Mesothelial cell of epicardium (in vitro differentiated cells): ENCODE measurements around the gene GADD45A. TPM values are rescaled to one million over a fixed set of nuclear protein-coding genes. Genes with fewer than 3 reads are reported as not detected.

Source experiments
- DNase-seq, 2 experiments: peaks; one replicate each; pipeline ENCODE4 v3.0.0; 2021; ENCODE audit warnings: low spot score in 2 of 2; ENCODE audit not compliant: unreplicated experiment in 2 of 2
- H3K27ac Mint-ChIP-seq: 2 replicates; pipeline ENCODE4 v1.8.0; 2021; ENCODE audit warnings: mixed read lengths
- H3K27me3 Mint-ChIP-seq: 2 replicates; pipeline ENCODE4 v1.8.0; 2021; ENCODE audit warnings: low read depth, mixed read lengths
- H3K36me3 Mint-ChIP-seq: 2 replicates; pipeline ENCODE4 v1.8.0; 2021; ENCODE audit warnings: mixed read lengths
- H3K4me1 Mint-ChIP-seq: 2 replicates; pipeline ENCODE4 v1.8.0; 2021; ENCODE audit warnings: mixed read lengths
- H3K4me3 Mint-ChIP-seq: 2 replicates; pipeline ENCODE4 v1.8.0; 2021; ENCODE audit warnings: mild to moderate bottlenecking, moderate library complexity, mixed read lengths
- H3K9me3 Mint-ChIP-seq: 2 replicates; pipeline ENCODE4 v1.8.0; 2021; ENCODE audit warnings: mixed read lengths
- total RNA-seq: library from RNA; stranded (reverse); gene quantifications from 3 replicates; pipeline ENCODE4 v1.2.1, GENCODE V29; 2021
- TF ChIP-seq, protein P1 (sequence below): fragments of 200-600 bp; sonication (generic); IDR thresholded peaks from one replicate; pipeline ENCODE4 v1.5.0; 2021; ENCODE audit warnings: antibody characterized with exemption; ENCODE audit not compliant: unreplicated experiment

The GADD45A gene, protein sequence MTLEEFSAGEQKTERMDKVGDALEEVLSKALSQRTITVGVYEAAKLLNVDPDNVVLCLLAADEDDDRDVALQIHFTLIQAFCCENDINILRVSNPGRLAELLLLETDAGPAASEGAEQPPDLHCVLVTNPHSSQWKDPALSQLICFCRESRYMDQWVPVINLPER
- 74.2 to 80.2 TPM (median 77.7 TPM) in 3 replicates for total RNA-seq

DNA sequence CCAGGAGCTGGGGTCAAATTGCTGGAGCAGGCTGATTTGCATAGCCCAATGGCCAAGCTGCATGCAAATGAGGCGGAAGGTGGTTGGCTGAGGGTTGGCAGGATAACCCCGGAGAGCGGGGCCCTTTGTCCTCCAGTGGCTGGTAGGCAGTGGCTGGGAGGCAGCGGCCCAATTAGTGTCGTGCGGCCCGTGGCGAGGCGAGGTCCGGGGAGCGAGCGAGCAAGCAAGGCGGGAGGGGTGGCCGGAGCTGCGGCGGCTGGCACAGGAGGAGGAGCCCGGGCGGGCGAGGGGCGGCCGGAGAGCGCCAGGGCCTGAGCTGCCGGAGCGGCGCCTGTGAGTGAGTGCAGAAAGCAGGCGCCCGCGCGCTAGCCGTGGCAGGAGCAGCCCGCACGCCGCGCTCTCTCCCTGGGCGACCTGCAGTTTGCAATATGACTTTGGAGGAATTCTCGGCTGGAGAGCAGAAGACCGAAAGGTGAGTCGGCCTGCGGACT is at the start of gene GADD45A:
TSS of gene GADD45A (plus strand) at position 135 of the 491 bp plus-strand sequence. CDS start at position 429, 294 bp downstream.
- peaks cover 49% of the 10 kb centered on the region for H3K4me1 Mint-ChIP-seq
- peaks cover 16% of the 10 kb centered on the region for H3K36me3 Mint-ChIP-seq
- peak within 1 kb of the TSS; percentile 94 for H3K4me3 Mint-ChIP-seq
- H3K27me3 Mint-ChIP-seq: no peaks in the 10 kb centered on the region
- TF ChIP-seq, protein P1, sequence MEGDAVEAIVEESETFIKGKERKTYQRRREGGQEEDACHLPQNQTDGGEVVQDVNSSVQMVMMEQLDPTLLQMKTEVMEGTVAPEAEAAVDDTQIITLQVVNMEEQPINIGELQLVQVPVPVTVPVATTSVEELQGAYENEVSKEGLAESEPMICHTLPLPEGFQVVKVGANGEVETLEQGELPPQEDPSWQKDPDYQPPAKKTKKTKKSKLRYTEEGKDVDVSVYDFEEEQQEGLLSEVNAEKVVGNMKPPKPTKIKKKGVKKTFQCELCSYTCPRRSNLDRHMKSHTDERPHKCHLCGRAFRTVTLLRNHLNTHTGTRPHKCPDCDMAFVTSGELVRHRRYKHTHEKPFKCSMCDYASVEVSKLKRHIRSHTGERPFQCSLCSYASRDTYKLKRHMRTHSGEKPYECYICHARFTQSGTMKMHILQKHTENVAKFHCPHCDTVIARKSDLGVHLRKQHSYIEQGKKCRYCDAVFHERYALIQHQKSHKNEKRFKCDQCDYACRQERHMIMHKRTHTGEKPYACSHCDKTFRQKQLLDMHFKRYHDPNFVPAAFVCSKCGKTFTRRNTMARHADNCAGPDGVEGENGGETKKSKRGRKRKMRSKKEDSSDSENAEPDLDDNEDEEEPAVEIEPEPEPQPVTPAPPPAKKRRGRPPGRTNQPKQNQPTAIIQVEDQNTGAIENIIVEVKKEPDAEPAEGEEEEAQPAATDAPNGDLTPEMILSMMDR: no peak
- no peaks in the 10 kb centered on the region for H3K9me3 Mint-ChIP-seq
- peak; percentile 86 to 95 for DNase-seq
- peak within 1 kb of the TSS; percentile 97 for H3K27ac Mint-ChIP-seq

DNA sequence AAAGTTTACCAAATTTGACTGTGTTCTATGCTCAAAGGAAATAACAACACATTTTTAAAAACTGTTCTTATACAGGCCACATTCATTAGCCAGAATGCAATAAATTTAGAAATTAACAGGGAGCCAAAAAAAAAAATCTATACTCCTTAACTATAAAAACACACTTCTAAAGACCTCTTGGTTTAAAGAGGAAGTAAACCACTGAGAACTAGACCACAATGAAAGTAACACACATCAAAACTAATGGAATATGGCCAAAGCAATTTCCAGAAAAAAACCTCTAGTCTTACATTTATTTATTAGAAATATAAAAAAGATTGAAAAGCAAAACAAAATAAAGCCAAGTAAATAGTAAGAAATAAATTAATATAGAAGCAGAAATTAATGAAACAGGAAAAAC is 48.9 kb upstream of the GADD45A start:
- DNase-seq: no peak
- Mint-ChIP-seq H3K4me1 (peaks cover 2% of the 10 kb centered on the region), H3K27ac (no peak overlapping the region), H3K27me3 (no peaks in the 10 kb centered on the region), H3K9me3 (no peaks in the 10 kb centered on the region), H3K36me3 (no peaks in the 10 kb centered on the region), H3K4me3 (no peak overlapping the region)
- TF ChIP-seq, protein P1: no peak

DNA sequence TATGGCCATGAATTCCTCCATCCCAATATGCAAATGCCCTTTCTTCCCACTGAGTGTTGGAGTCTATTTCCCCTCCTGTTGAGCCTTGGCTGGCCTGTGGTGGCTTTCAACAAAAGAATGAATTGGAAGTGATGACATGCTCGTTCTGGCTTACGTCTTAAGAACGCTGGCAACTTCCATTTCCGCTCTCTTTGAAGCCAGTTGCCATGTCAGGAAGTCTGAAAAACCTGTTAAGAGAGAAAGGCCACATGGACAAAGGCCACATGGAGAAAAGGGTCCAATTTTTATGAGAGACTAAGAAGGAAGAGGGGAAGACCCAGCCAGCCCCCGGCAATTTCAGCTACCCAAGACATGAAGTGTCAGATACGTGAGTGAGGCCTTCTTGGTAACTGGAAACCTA is 45.6 kb upstream of the GADD45A start:
- Mint-ChIP-seq H3K4me1 (peaks cover 2% of the 10 kb centered on the region), H3K27me3 (no peaks in the 10 kb centered on the region), H3K27ac (no peak overlapping the region)

DNA sequence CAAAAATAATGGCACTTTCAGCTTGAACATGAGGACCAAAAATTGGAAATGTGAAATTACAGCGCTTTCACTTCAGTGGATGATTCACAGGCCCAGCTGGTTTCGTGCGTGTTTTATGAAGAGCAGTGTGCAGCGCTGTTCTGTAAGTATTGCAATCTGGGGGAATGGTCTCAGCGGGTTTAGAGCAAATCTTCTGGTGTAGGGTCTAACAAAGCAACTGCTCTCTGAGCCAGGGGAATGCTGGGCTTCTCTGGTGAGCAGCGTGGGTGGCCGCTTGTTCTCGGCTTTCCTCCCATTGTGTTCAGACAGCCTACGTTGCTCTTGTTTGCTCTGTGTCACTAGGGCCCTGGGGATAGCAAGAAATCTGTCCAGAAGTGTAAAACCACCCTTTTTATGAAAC is 42.4 kb upstream of the GADD45A start:
- TF ChIP-seq, protein P1: no peak
- no peak for DNase-seq
- Mint-ChIP-seq H3K27me3 (no peaks in the 10 kb centered on the region), H3K9me3 (no peaks in the 10 kb centered on the region), H3K27ac (no peak overlapping the region), H3K36me3 (no peaks in the 10 kb centered on the region), H3K4me3 (no peak overlapping the region), H3K4me1 (no peaks in the 10 kb centered on the region)

More for the DNA sequence above, 45.6 kb upstream of the GADD45A start:
- no peak overlapping the region for H3K4me3 Mint-ChIP-seq
- DNase-seq: no peak
- H3K36me3 Mint-ChIP-seq: no peaks in the 10 kb centered on the region
- TF ChIP-seq, protein P1: no peak
- no peaks in the 10 kb centered on the region for H3K9me3 Mint-ChIP-seq

DNA sequence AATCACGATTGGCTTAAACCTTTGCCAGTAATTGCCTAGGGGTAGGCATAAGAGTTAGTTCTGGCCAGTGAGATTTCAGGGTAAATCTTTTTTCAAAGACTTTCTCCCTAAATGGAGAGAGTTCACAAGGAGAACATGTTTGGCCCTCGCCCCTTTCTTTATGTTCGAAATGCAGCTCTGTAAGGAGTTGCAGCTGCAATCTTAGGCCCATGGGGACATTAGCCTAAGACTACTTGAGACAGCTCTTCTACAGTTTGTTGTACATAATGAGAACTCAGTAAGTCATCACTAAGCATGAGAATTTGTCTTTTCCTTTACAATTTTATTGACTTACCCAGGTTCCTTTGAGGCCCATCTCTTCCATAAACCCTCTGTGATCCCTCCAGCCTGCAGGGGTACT is 40.4 kb upstream of the GADD45A start:
- Mint-ChIP-seq H3K9me3 (no peaks in the 10 kb centered on the region), H3K36me3 (no peaks in the 10 kb centered on the region), H3K27ac (no peak overlapping the region), H3K27me3 (no peaks in the 10 kb centered on the region), H3K4me1 (no peaks in the 10 kb centered on the region), H3K4me3 (no peak overlapping the region)
- no peak for DNase-seq
- TF ChIP-seq, protein P1: no peak
